HEK293 (cell line): ENCODE measurements around the gene WIPI1.

ENCODE experiments used
- PRDM1 ChIP-seq: fragments of 450-650 bp; formaldehyde crosslinking; IDR thresholded peaks from 2 replicates; pipeline ENCODE4; 2016; ENCODE audit warnings: missing biosample characterization, missing genetic modification characterization
- ZNF138 ChIP-seq: fragments of 450-650 bp; formaldehyde crosslinking; IDR thresholded peaks from 2 replicates; pipeline ENCODE4 v1.5.1; 2016; ENCODE audit warnings: missing biosample characterization, missing genetic modification characterization, borderline replicate concordance
- ZNF311 ChIP-seq: fragments of 450-650 bp; formaldehyde crosslinking; IDR thresholded peaks from 2 replicates; pipeline ENCODE4 v1.5.1; 2017; ENCODE audit warnings: missing biosample characterization, missing genetic modification characterization, borderline replicate concordance
- TF ChIP-seq, protein P1 (sequence below): fragments of 450-650 bp; formaldehyde crosslinking; IDR thresholded peaks from 2 replicates; pipeline ENCODE4 v1.5.1; 2016; ENCODE audit warnings: missing biosample characterization, missing genetic modification characterization
- TF ChIP-seq, protein P2 (sequence below): fragments of 450-650 bp; formaldehyde crosslinking; IDR thresholded peaks from 2 replicates; pipeline ENCODE4 v1.5.1; 2016; ENCODE audit warnings: missing biosample characterization, missing genetic modification characterization

DNA sequence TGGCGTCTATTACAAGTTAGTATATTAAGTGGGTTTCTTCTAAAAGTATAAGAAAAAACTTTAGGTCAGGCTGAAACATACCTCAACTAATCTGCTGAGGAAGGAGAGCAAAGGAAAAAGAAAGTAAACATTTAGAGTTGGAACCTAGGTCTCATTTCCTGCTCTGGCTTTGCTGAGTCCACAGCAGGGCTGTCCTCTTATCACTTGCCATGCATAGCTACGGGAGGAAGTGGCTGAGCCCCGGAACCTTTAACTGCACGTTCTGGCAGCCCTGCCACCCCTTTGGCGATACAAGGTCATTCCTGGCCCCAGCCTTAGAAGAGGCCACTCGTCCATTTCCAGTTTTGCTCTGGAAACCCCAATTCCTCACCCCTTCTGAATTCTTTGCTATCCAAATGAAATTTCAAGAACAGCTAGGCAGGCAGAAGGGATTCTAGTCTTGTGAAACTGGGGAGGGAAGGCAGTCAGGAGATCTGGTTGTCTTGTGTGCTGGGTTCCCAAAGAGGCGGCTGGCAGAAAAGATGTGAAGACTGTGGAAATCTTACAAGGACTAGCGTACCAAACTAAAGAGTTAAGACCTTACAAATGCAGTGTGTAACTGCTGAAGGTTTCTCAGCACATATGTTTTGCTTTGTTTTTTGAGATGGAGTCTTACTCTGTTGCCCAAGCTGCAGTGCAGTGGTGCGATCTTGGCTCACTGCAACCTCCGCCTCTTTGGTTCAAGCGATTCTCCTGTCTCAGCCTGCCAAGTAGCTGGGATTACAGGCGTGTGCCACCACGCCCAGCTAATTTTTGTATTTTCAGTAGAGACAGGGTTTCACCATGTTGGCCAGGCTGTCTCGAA, 19.1 kb downstream of the WIPI1 start:
- TF ChIP-seq ZNF311 (tag by site-specific recombination) (no peak), ZNF138 (tag by site-specific recombination) (no peak), PRDM1 (tag by site-specific recombination) (no peak)
- TF ChIP-seq, protein P1, sequence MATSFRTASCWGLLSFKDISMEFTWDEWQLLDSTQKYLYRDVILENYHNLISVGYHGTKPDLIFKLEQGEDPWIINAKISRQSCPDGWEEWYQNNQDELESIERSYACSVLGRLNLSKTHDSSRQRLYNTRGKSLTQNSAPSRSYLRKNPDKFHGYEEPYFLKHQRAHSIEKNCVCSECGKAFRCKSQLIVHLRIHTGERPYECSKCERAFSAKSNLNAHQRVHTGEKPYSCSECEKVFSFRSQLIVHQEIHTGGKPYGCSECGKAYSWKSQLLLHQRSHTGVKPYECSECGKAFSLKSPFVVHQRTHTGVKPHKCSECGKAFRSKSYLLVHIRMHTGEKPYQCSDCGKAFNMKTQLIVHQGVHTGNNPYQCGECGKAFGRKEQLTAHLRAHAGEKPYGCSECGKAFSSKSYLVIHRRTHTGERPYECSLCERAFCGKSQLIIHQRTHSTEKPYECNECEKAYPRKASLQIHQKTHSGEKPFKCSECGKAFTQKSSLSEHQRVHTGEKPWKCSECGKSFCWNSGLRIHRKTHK (tag by site-specific recombination), result no peak
- TF ChIP-seq, protein P2, sequence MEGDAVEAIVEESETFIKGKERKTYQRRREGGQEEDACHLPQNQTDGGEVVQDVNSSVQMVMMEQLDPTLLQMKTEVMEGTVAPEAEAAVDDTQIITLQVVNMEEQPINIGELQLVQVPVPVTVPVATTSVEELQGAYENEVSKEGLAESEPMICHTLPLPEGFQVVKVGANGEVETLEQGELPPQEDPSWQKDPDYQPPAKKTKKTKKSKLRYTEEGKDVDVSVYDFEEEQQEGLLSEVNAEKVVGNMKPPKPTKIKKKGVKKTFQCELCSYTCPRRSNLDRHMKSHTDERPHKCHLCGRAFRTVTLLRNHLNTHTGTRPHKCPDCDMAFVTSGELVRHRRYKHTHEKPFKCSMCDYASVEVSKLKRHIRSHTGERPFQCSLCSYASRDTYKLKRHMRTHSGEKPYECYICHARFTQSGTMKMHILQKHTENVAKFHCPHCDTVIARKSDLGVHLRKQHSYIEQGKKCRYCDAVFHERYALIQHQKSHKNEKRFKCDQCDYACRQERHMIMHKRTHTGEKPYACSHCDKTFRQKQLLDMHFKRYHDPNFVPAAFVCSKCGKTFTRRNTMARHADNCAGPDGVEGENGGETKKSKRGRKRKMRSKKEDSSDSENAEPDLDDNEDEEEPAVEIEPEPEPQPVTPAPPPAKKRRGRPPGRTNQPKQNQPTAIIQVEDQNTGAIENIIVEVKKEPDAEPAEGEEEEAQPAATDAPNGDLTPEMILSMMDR, result no peak
